HG02678 (cell line): ENCODE measurements around the gene SENP1.
"Not testable (repeated sequence)": the region's sequence is repeated elsewhere in the genome, so short reads cannot be mapped to it uniquely, and the experiment has no call there.

ENCODE experiments used
- ATAC-seq: cut with Tn5 transposase; IDR thresholded peaks from one replicate; pipeline ENCODE4 v1.9.1; 2021; ENCODE audit warnings: mild to moderate bottlenecking, moderate library complexity; ENCODE audit not compliant: unreplicated experiment

The SENP1 gene

GRCh38 chr12:48105867-48106680 is at the start of gene SENP1:
TSS of gene SENP1 (minus strand) at chr12:48106079. CDS start at chr12:48101472, 4,607 bp downstream.
- ATAC-seq: peak; percentile 76

DNA sequence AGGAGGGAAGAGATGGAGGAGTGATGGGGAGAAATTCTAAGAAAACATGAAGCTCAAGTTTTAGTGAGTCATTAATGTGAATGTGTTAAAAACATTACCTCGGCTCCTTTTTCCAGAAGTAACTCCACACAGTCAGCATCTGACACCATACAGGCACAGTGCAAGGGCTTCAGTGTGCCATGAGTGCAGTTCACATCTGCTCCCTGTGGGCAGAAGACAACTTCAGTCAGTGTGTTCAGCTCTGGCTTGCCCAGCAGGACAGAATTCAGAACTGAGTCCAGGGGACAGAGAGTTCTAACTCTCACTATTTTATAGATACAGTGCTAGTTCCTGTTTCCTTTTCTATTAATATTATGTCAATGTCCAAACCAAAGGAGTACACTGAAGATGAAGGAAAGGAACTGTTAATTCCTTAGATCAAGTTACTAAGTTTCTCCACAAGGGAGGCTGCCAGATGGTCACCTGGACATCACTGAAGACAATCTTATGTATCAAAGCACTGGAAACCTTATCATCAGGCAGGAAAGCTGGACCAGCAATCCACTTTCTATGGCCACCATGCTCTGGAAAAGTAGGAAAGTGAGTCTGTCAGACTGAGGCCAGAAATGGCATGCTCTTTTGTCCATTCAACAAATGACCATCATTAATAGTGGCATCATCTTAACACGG is 45.4 kb upstream of the SENP1 start:
- ATAC-seq: no peak

GRCh38 chr12:48145981-48146380 is 40.1 kb upstream of the SENP1 start:
- no peak for ATAC-seq

- no peak for ATAC-seq
Measured at GRCh38 chr12:48143898-48144297, 38.0 kb upstream of the SENP1 start.

GRCh38 chr12:48142818-48143674 is 37.2 kb upstream of the SENP1 start:
- no peak for ATAC-seq

- ATAC-seq: no peak
Measured at GRCh38 chr12:48135027-48135426, 29.1 kb upstream of the SENP1 start.

DNA sequence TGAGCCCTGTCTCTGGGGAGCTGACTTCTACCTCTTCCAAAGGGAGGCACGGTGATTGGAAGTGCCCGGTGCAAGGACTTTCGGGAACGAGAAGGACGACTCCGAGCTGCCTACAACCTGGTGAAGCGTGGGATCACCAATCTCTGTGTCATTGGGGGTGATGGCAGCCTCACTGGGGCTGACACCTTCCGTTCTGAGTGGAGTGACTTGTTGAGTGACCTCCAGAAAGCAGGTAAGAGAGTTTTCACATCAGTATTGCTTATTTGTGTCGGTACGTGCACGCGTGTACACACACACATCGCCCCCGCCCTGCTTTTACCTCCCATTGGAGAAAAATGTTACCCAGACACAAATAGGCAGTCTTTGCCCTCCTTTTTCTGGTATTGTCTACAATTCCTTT is 26.9 kb upstream of the SENP1 start:
- ATAC-seq: no peak

GRCh38 chr12:48131517-48131916 is 25.6 kb upstream of the SENP1 start:
- no peak for ATAC-seq

DNA sequence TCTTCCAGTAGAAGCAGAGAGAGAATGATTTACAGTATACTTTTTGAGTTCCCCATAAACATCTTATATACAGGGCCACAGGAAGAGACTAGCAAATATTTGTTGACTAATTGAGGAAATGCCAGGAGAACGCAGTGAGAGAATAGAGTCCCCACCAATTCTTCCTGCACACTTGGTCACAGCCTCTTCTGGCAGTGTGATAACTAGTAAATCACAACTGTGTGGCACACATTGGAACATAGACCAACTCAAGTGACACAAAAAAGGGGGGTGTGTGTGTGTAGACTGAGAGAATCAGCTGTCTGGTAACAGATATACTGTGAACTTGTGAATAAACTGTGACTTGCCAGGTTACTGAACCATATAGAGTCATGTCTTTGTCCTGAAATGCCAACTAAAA is 23.5 kb upstream of the SENP1 start:
- ATAC-seq: no peak

DNA sequence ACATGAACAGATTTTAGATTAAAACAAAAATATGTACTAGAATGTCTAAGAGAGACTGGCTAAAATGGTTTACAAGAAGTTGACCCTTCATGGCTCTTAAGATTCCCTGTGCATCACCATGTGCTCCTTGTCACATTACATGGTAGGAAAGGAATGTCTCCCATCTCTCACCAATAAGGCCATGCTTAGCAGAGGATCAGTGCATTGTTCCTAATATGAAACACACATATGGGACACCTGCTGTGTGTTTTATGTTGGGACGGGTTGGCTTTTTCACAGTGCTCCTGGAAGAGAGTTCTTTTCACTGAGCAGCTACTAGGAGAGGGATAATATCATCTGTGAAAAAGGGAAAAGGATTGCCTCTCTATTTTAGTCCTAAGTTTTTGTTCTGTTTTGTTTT is 22.9 kb upstream of the SENP1 start:
- ATAC-seq: no peak

DNA sequence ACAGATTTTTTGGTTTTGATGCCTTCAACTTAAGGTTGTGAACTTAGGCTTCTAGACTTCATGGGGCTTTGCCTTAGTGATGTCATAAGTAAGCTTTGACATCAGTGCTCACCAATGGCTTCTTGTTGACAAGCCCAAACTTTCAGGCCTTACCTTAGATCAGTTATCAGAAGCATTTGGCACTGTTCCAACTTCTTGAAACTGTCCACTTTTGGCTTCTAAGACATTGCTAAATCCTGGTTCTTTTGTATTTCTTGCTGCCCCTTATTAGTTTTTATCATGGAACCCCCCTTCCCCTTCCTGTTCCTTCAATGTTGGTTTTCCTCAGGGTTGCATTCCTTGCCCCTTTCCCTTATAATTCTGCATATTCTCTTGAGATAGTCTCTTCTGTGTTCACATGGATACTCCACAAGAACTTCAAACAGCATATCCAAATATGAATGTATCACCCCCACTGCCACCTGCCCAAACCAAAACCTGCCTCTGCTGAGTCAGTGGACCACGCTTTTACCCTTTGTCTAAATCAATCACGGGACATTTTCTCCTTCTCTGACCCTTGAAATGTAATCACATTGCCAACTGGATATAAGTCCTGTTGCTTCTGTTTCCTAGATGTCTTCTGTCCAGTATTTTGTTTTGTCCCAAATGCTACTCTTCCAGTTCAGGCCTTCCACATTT is 21.2 kb upstream of the SENP1 start:
- no peak for ATAC-seq

- ATAC-seq: no peak
Measured at GRCh38 chr12:48125985-48126384, 20.1 kb upstream of the SENP1 start.

DNA sequence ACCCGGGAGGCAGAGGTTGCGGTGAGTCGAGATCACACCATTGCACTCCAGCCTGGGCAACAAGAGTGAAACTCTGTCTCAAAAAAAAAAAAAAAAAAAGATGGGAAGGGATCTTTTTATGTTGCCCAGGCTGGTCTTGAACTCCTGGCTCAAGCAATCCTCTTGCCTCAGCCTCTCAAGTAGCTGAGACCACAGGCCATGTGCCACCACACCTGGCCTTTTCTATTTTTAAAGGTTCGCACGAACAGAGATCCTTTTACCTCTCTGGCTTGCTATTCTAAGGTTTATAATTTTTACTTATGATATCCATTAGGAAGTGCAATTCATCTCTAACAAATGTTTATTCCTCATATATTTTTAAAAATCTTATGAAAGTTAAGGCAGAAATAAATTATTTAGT is 19.7 kb upstream of the SENP1 start:
- ATAC-seq: not testable (repeated sequence)

DNA sequence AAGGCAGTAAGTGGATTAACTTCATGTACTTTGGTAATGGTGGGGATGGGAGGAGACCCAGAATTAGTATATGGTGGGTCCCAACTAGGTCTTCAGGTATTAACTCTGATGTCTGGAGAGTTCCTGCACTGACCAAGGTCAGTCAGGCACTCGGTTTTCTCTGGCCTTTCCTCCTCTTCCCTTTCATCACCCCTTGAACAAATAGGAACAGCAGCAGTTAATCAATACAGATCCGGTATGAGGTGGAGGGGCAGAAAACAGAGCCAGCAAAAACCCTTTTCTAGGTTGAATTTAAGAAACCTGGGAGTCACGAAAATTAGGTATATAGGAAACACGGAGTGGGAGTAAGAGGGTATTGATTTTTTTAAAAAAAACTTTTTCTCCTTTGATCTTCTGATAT is 17.3 kb upstream of the SENP1 start:
- ATAC-seq: no peak

GRCh38 chr12:48122065-48122834 is 16.4 kb upstream of the SENP1 start:
- ATAC-seq: no peak

- no peak for ATAC-seq
Measured at GRCh38 chr12:48121522-48121921, 15.6 kb upstream of the SENP1 start.

- no peak for ATAC-seq
Measured at GRCh38 chr12:48119834-48120195, 13.9 kb upstream of the SENP1 start.

DNA sequence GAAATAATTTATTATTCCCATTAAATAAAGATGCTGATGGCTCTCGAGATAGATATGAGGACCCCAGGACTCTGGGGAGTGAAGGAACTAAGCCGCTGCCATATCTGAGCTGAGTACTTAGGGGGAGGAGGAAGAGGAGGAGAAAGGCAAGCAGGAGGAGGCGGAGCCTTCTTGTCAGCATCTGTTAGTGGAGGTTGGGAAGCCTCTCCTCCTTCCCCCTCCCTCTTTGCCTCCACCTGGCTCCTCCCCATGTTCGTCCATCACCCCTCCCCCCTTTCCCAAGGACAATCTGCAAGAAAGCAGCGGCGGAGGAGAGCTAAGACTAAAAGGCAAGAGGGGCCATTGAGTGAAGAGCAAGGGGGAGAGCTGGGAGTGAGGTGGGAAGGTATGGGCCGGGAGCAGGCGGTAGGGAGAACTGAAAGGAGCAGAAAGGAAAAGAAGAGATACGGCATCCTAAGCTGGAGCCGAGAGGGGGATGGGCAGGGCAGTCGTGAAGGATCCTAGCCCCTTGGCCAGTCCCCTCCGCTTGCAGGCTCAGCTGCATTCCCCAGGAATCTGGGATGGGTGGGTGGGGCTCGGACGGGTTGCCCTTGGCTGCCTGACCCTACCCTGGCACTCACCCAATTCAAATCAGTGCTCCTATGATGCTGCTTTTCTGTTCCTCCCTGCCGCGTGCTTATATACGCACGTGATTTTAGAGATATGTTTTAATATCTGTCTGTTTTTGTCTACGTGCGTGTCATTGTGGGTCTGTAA is 13.4 kb upstream of the SENP1 start, which contains the start of gene PFKM:
Gene PFKM (plus strand): TSS at position 287 of the 756 bp plus-strand sequence. CDS start 3,411 bp downstream, outside the sequence.
- ATAC-seq: peak; percentile 100

DNA sequence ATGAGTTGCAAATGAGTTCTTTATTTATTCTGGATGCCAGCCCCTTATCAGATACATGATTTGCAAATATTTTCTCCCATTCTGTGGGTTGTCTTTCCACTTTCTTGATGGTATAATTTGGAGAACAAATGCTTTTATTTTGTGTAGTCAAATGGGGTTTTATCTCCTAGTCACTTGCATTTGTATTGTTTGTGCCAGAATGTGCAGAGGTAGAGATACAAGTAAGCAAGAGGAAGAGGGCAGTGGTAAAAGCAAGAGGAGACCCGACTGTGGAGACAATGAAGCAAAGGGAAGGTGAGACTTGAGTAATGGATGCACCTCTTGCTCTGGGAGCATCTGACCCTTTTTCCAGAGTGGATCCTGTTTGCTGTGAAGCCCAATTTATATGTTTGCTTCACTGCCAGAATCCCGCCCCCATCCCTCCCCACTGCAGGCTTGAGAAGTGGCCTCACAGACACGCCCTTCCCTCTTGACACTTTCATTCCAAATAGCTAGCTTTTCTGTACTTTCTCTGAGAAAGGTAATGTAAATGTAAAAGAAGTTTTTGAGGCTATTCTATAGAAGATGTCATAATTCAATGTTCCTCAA is 12.5 kb upstream of the SENP1 start:
- no peak for ATAC-seq
